Endothelial cell of umbilical vein (primary cell): ENCODE measurements around the gene SMARCA2. TPM values are rescaled to one million over a fixed set of nuclear protein-coding genes. Genes with fewer than 3 reads are reported as not detected.

Experiments used
- BruUV-seq: library from RNA; stranded (reverse); fragments of 400-500 nt; replicated peaks from 2 replicates; lab custom pipeline; 2021; lab: Mats Ljungman, UMichigan
- CTCF ChIA-PET: fragments of 300-600, 350-600 bp; sonication (Branson Sonifier 250); formaldehyde crosslinking; loops from one replicate; lab custom pipeline; 2021; ENCODE audit warnings: antibody characterized with exemption, inconsistent platforms; lab: Charles Lee
- POLR2A ChIA-PET: fragments of 300-600, 350-600 bp; sonication (Branson Sonifier 250); formaldehyde crosslinking; loops from one replicate; lab custom pipeline; 2021; ENCODE audit warnings: antibody characterized with exemption, inconsistent platforms; lab: Charles Lee
- DNase-seq: peaks from one replicate; pipeline ENCODE4 v3.0.0-alpha.2; 2011; ENCODE audit warnings: low read depth, low spot score
- FAIRE-seq: peaks from 2 replicates; lab custom pipeline; 2011; peaks lifted over from hg19 to GRCh38; lab: Jason Lieb, UNC
- H2AFZ ChIP-seq: 2 replicates; pipeline ENCODE4 v1.6.0; 2012; ENCODE audit warnings: low read depth, low read length, control low read depth, inconsistent platforms
- H3K27ac ChIP-seq: 2 replicates; pipeline ENCODE4 v1.5.1; 2011; ENCODE audit warnings: low read depth, mild to moderate bottlenecking, control low read depth, low read length, moderate library complexity; ENCODE audit not compliant: insufficient read depth
- H3K27me3 ChIP-seq, 2 experiments: 2 replicates each; pipeline versions ENCODE4 v1.6.0 to v1.6.1; 2011; ENCODE audit warnings: low read length in 2 of 2, mixed read lengths in 1 of 2; ENCODE audit not compliant: control insufficient read depth in 2 of 2, insufficient read depth in 2 of 2
- H3K36me3 ChIP-seq, 2 experiments: 2 replicates in 1 of 2; 3 replicates in 1 of 2; pipeline ENCODE4 v1.5.1; 2011; ENCODE audit warnings: low read length in 2 of 2, mild to moderate bottlenecking in 1 of 2, moderate library complexity in 1 of 2; ENCODE audit not compliant: control insufficient read depth in 2 of 2, insufficient read depth in 2 of 2; ENCODE audit errors: extremely low read depth in 1 of 2
- H3K4me1 ChIP-seq: 3 replicates; pipeline ENCODE4 v1.5.1; 2011; ENCODE audit warnings: mild to moderate bottlenecking, low read length; ENCODE audit not compliant: control insufficient read depth, insufficient read depth; ENCODE audit errors: extremely low read depth
- H3K4me2 ChIP-seq: 2 replicates; pipeline ENCODE4 v1.6.1; 2011; ENCODE audit warnings: low read length, control low read depth, mixed read lengths; ENCODE audit not compliant: insufficient read depth
- H3K4me3 ChIP-seq, 3 experiments: fragments of 200-600 bp in 1 of 3; sonication (generic), shearing (Covaris generic) in 1 of 3; replicated peaks in 1 of 3; 2 replicates each; pipeline ENCODE4 v1.5.1; 2011 to 2016; ENCODE audit warnings: control low read depth in 3 of 3, low read length in 3 of 3, mild to moderate bottlenecking in 2 of 3, inconsistent platforms in 1 of 3, low read depth in 1 of 3, moderate library complexity in 1 of 3; ENCODE audit not compliant: insufficient read depth in 1 of 3
- H3K79me2 ChIP-seq: 2 replicates; pipeline ENCODE4 v1.6.0; 2012; ENCODE audit warnings: low read length, inconsistent platforms; ENCODE audit not compliant: control insufficient read depth, insufficient read depth
- H3K9ac ChIP-seq: replicated peaks from 2 replicates; pipeline ENCODE3; 2011; ENCODE audit warnings: low read length, control low read depth; ENCODE audit not compliant: insufficient read depth; ENCODE audit errors: extremely low read depth
- H3K9me1 ChIP-seq: replicated peaks from 3 replicates; pipeline ENCODE4 v1.6.0; 2011; ENCODE audit warnings: mild to moderate bottlenecking, low read length; ENCODE audit not compliant: control insufficient read depth, insufficient read depth; ENCODE audit errors: extremely low read depth
- H3K9me3 ChIP-seq: replicated peaks from 2 replicates; pipeline ENCODE4 v1.5.1; 2012; ENCODE audit warnings: low read length, inconsistent platforms; ENCODE audit not compliant: control insufficient read depth, insufficient read depth
- H4K20me1 ChIP-seq: replicated peaks from 2 replicates; pipeline ENCODE3; 2011; ENCODE audit warnings: mild to moderate bottlenecking, low read length; ENCODE audit not compliant: control insufficient read depth, insufficient read depth; ENCODE audit errors: extremely low read depth
- CTCF ChIP-seq, 2 donors: IDR thresholded peaks; 1 replicate in 1 of 2; 2 replicates in 1 of 2; pipeline ENCODE4 v1.5.1; 2011; ENCODE audit warnings: low read length in 2 of 2, mild to moderate bottlenecking in 2 of 2, moderate library complexity in 2 of 2, control low read depth in 1 of 2, inconsistent platforms in 1 of 2, low read depth in 1 of 2; ENCODE audit not compliant: insufficient read depth in 1 of 2; ENCODE audit errors: extremely low read depth in 1 of 2
- EZH2 ChIP-seq: IDR thresholded peaks from 2 replicates; pipeline ENCODE4 v1.6.1; 2012; ENCODE audit warnings: borderline replicate concordance, low read depth, mild to moderate bottlenecking, moderate library complexity, low read length, inconsistent platforms; ENCODE audit not compliant: severe bottlenecking
- FOS ChIP-seq: IDR thresholded peaks from 2 replicates; pipeline ENCODE4 v1.6.1; 2011; ENCODE audit warnings: mild to moderate bottlenecking, low read length, moderate library complexity, borderline replicate concordance; ENCODE audit not compliant: insufficient read depth
- GATA2 ChIP-seq: IDR thresholded peaks from 2 replicates; pipeline ENCODE4 v1.7.0; 2011; ENCODE audit warnings: low read depth, mild to moderate bottlenecking, moderate library complexity, mixed read lengths, low read length; ENCODE audit not compliant: insufficient read length, insufficient read depth
- JUN ChIP-seq: IDR thresholded peaks from 2 replicates; pipeline ENCODE4 v1.6.1; 2011; ENCODE audit warnings: borderline replicate concordance, low read depth; ENCODE audit not compliant: insufficient read length, insufficient read depth
- MAX ChIP-seq: IDR thresholded peaks from 2 replicates; pipeline ENCODE4 v1.6.1; 2011; ENCODE audit not compliant: insufficient read depth, insufficient read length
- MYC ChIP-seq: IDR thresholded peaks from one replicate; pipeline ENCODE4 v1.6.1; 2011; ENCODE audit warnings: mild to moderate bottlenecking, low read depth, low read length
- POLR2A ChIP-seq: IDR thresholded peaks from 2 replicates; pipeline ENCODE4 v1.6.1; 2012; ENCODE audit warnings: low read depth, mild to moderate bottlenecking, control low read depth, low read length
- POLR2AphosphoS5 ChIP-seq: IDR thresholded peaks from 2 replicates; pipeline ENCODE4 v1.6.1; 2012; ENCODE audit warnings: low read depth, mild to moderate bottlenecking, control low read depth, low read length, moderate library complexity; ENCODE audit not compliant: insufficient read depth
- dilution Hi-C: fragments of 300-500 bp; cut with MboI; formaldehyde crosslinking; loops from one replicate; pipeline ENCODE4 v1.15.0; 2019; ENCODE audit warnings: low sequenced_read_pairs; ENCODE audit not compliant: extremely low pct_ligation_motif_present
- intact Hi-C: fragments of 100-400 bp; cut with micrococcal nuclease; formaldehyde crosslinking; loops from one replicate; pipeline ENCODE4 v1.10.0; 2022
- polyA plus RNA-seq, 4 experiments: library from polyadenylated mRNA; depleted of rRNA in 3 of 4; stranded (reverse) in 3 of 4; unstranded in 1 of 4; fragments of >200 nt; gene quantifications; 2 replicates each; pipeline versions ENCODE4 v1.2.1 to v1.2.3, GENCODE V29; 2011 to 2012; ENCODE audit warnings: missing spikeins in 1 of 4
- total RNA-seq: library from RNA; stranded (reverse); gene quantifications from 2 replicates; pipeline ENCODE4 v1.2.3, GENCODE V29; 2021

The SMARCA2 gene
- total and polyA plus RNA-seq, 2 donors (not counting 3 experiments of a cell fraction or from before 2014, with no cell fraction given), result 54.5 to 79.9 TPM

- no peak for FAIRE-seq
- DNase-seq, result no peak
- no peaks in the 10 kb centered on the region for H4K20me1 ChIP-seq
- intact Hi-C loops (loop anchor here (10.0 kb wide), 1 partner anchor 469 kb away; the partner anchor contains the start of gene VLDLR), dilution Hi-C loops (no loop called here)
- H3K9me1 ChIP-seq, result no peaks in the 10 kb centered on the region
- no peak for TF ChIP-seq FOS
- no peak for TF ChIP-seq EZH2
- TF ChIP-seq GATA2, result no peak
- no peak for TF ChIP-seq JUN
- TF ChIP-seq POLR2AphosphoS5, result no peak
- no peak for TF ChIP-seq MYC
- no peak for TF ChIP-seq POLR2A
- TF ChIP-seq MAX, result no peak
- no peak for TF ChIP-seq CTCF (IDR thresholded peaks at IDR 0.05; ENCODE audit: extremely low read depth in 1 of 2, insufficient read depth in 1 of 2, low read depth in 1 of 2, low read length in 2 of 2)
- no peaks in the 10 kb centered on the region for H3K36me3 ChIP-seq
- H3K9me3 ChIP-seq, result no peaks in the 10 kb centered on the region
- no peak overlapping the region for H3K4me2 ChIP-seq
- peaks cover 6% of the 10 kb centered on the region for H3K79me2 ChIP-seq
- CTCF ChIA-PET, result interaction anchor here (0.7 to 4.0 kb wide), 2 partner anchors 9 to 670 kb away, joined by 5 to 18 read pairs; no protein-coding TSS in a partner anchor
- no peak overlapping the region for H2AFZ ChIP-seq
- BruUV-seq, result no TSS peak
- H3K27ac ChIP-seq, result no peak overlapping the region
- POLR2A ChIA-PET, result no interaction called here
- no peaks in the 10 kb centered on the region for H3K27me3 ChIP-seq
- peaks cover 26% of the 10 kb centered on the region for H3K4me1 ChIP-seq
- no peak overlapping the region for H3K4me3 ChIP-seq
- no peak overlapping the region for H3K9ac ChIP-seq
Measured at GRCh38 chr9:2155966-2156365, 140.8 kb downstream of the SMARCA2 start.
